ENCODE measurements around the gene GPR152. TPM values are rescaled to one million over a fixed set of nuclear protein-coding genes. Genes with fewer than 3 reads are reported as not detected.
A peak's percentile ranks its signal among the peaks of the same experiment; 100 is the strongest.

The GPR152 gene
- total and polyA plus RNA-seq, 7 experiments from 2014 or later = 1.4 to 1.5 TPM; not detected in 5

DNA sequence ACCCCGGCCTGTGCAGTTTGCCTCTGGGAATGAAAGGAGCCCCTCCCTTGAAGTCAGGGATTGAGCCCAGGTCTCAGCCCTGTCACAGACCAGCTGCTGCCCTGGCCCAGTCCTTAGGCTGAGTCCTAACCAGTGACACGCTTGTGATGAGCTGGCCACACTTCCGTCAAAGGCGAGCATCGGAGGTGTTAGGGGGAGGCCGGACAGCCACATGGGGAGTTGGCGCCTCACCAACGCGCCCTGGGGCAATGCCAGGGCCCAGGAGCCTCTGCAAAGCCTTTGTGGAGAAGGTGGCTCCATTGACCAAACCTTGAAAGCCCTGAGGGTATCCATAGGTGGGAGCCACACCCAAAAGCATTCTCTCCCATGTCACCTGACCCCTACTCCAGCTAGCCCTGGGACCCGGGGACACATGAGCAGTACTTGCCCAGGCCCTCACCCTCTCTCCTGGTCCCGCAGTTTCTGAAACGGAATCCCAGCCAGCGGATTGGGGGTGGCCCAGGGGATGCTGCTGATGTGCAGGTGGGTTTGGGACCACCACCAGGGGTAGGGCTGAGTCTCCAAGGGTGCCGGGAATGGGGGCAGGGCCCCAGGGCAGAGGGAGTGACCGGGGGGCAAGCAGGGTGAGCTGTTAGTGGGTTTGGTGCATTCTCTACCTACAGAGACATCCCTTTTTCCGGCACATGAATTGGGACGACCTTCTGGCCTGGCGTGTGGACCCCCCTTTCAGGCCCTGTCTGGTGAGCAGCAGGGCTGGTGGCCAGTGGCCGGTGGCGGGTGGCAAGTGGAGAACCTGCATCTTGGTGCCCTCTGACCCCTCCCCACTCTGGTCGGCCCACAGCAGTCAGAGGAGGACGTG is 18.8 kb downstream of the GPR152 start:
- Mint-ChIP-seq H3K4me1 (peaks cover 24 to 71% (median 42%) of the 10 kb centered on the region in 7 donors), H3K4me3 (peak overlapping the region in 9 of 10 donors; percentile 39 to 99 (median 47)), H3K27me3 (no peaks in the 10 kb centered on the region), H3K36me3 (peaks cover 0 to 35% (median 7%) of the 10 kb centered on the region in 5 donors), H3K9me3 (no peaks in the 10 kb centered on the region), H3K27ac (peak overlapping the region in 8 of 9 donors; percentile 41 to 88 (median 72))
- Histone ChIP-seq H3K4me1 (ENCODE audit: control insufficient read depth in 2 of 2, insufficient read depth in 2 of 2, low read length in 2 of 2) (peaks cover 39 to 61% of the 10 kb centered on the region in 2 donors), H3K27ac (ENCODE audit: low read depth, low read length) (peak overlapping the region; percentile 85), H3K27me3 (ENCODE audit: control insufficient read depth in 2 of 2, insufficient read depth in 2 of 2, low read length in 2 of 2) (no peaks in the 10 kb centered on the region), H3K36me3 (ENCODE audit: control insufficient read depth in 2 of 3, insufficient read depth in 3 of 3, low read length in 3 of 3) (peaks cover 0 to 59% (median 19%) of the 10 kb centered on the region in 3 experiments), H3K4me3 (ENCODE audit: low read length) (peak overlapping the region; percentile 41), H3K9me3 (ENCODE audit: control insufficient read depth in 2 of 3, low read length in 3 of 3) (no peaks in the 10 kb centered on the region)
- ChIA-PET POLR2A (interaction anchor here (0.8 to 31.8 kb wide), 8 partner anchors 9 to 50 kb away, joined by 3 to 1530 read pairs (median 40); partner anchors contain the start of genes AIP, CARNS1, CORO1B and PPP1CA), CTCF (interaction anchor here (0.6 to 1.2 kb wide), 4 partner anchors 30 to 157 kb away, joined by 3 to 4 read pairs (median 4); partner anchors contain the start of gene TBC1D10C)
- DNase-seq (no peak), ATAC-seq (no peak)
- intact Hi-C loops (cut with micrococcal nuclease) = no loop called here

DNA sequence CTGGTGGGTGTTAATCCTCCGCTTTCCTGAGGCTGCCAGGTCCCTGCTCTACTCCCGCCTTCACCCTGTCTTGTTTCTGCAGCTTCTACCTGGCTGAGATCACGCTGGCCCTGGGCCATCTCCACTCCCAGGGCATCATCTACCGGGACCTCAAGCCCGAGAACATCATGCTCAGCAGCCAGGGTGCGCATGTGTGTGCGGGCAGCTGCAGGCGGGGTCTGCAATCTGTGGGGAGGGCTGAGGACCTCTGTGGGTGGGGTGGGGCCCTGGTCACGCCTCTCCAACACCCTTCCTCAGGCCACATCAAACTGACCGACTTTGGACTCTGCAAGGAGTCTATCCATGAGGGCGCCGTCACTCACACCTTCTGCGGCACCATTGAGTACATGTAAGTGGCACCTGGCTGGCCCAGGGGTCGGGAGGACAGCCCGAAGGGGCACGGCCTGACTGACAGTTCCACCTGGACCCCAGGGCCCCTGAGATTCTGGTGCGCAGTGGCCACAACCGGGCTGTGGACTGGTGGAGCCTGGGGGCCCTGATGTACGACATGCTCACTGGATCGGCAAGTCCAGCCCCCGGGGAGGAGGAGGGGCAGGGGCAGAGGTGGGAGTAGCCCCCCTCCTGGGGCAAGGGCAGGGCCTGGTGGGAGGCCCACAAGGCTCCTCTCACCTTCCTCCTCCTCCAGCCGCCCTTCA is 19.7 kb downstream of the GPR152 start:
- peaks cover 24 to 77% (median 43%) of the 10 kb centered on the region in 7 donors for H3K4me1 Mint-ChIP-seq

DNA sequence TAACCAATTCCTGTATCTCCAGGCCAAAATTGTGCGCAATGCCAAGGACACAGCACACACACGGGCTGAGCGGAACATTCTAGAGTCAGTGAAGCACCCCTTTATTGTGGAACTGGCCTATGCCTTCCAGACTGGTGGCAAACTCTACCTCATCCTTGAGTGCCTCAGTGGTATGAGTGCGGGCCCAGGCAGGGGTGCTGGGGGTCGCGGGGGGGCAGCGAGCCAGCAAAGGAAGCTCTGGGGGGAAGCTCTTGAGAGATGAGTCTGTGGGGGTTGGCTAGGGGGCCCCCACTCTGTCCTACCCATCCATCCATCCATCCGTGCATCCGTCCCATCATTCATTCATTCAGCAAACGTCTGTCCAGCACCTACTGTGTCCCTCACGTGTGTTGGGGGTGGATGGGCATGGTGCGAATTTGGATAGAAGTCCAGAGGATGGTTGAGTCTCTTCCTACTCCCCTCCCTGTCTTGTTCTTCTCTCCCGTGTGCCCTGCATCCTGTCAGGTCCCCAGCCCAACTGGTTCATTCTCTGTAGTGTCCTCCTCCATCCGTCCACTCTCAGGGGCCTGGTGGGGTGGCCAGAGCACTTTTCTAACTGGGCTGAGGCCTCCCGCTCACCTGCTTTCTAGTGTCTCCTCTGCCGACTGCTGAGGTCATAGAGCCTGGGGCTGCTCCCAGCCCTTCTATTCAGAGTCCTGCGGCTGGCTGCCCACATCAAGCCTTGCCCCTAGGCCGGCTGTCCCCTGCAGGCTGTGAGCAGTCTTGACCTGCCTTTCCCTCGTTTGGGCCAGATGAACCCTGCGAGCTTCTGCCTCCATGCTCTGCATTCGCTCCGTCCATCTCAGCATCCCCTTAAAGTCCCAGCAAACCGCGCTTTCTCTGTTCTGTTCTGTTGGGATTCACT is 20.9 kb downstream of the GPR152 start:
- H3K4me1 Mint-ChIP-seq = peaks cover 24 to 80% (median 49%) of the 10 kb centered on the region in 7 donors
- ChIA-PET CTCF (interaction anchor here (0.6 to 1.3 kb wide), 2 partner anchors 27 to 42 kb away, joined by 3 read pairs; no protein-coding TSS in a partner anchor), POLR2A (interaction anchor here (0.6 to 31.8 kb wide), 7 partner anchors 11 to 160 kb away, joined by 3 to 1530 read pairs (median 66); partner anchors contain the start of genes CARNS1, CORO1B, PPP1CA and RAD9A)
- H3K4me3 Mint-ChIP-seq = peak overlapping the region in 9 of 10 donors; percentile 3 to 71 (median 57)
- Histone ChIP-seq H3K27ac (ENCODE audit: low read depth, low read length) (peak overlapping the region; percentile 85), H3K9me3 (ENCODE audit: control insufficient read depth in 2 of 3, low read length in 3 of 3) (no peaks in the 10 kb centered on the region), H3K27me3 (ENCODE audit: control insufficient read depth in 2 of 2, insufficient read depth in 2 of 2, low read length in 2 of 2) (no peaks in the 10 kb centered on the region), H3K36me3 (ENCODE audit: control insufficient read depth in 2 of 3, insufficient read depth in 3 of 3, low read length in 3 of 3) (peaks cover 0 to 56% (median 19%) of the 10 kb centered on the region in 3 experiments), H3K4me1 (ENCODE audit: control insufficient read depth in 2 of 2, insufficient read depth in 2 of 2, low read length in 2 of 2) (peaks cover 44 to 68% of the 10 kb centered on the region in 2 donors), H3K4me3 (ENCODE audit: low read length) (no peak overlapping the region)
- no peaks in the 10 kb centered on the region for H3K27me3 Mint-ChIP-seq
- peaks cover 0 to 20% (median 7%) of the 10 kb centered on the region in 5 donors for H3K36me3 Mint-ChIP-seq
- H3K27ac Mint-ChIP-seq = peak overlapping the region; percentile 54 to 88 (median 77)
- DNase-seq (no peak), ATAC-seq (no peak)
- intact Hi-C loops (cut with micrococcal nuclease) = no loop called here
- no peaks in the 10 kb centered on the region for H3K9me3 Mint-ChIP-seq

More for the DNA sequence above, 19.7 kb downstream of the GPR152 start:
- POLR2A ChIA-PET = interaction anchor here (0.6 to 31.8 kb wide), 8 partner anchors 10 to 53 kb away, joined by 3 to 1530 read pairs (median 40); partner anchors contain the start of genes AIP, CARNS1, CORO1B and PPP1CA
- Mint-ChIP-seq H3K9me3 (no peaks in the 10 kb centered on the region), H3K27me3 (no peaks in the 10 kb centered on the region), H3K27ac (peak overlapping the region in 8 of 9 donors; percentile 54 to 88 (median 74)), H3K4me3 (peak overlapping the region in 5 of 10 donors; percentile 20 to 99 (median 68)), H3K36me3 (peaks cover 0 to 29% (median 7%) of the 10 kb centered on the region in 5 donors)
- Histone ChIP-seq H3K27ac (ENCODE audit: low read depth, low read length) (peak overlapping the region; percentile 85), H3K9me3 (ENCODE audit: control insufficient read depth in 2 of 3, low read length in 3 of 3) (no peaks in the 10 kb centered on the region), H3K4me3 (ENCODE audit: low read length) (no peak overlapping the region), H3K27me3 (ENCODE audit: control insufficient read depth in 2 of 2, insufficient read depth in 2 of 2, low read length in 2 of 2) (no peaks in the 10 kb centered on the region), H3K36me3 (ENCODE audit: control insufficient read depth in 2 of 3, insufficient read depth in 3 of 3, low read length in 3 of 3) (peaks cover 0 to 63% (median 19%) of the 10 kb centered on the region in 3 experiments), H3K4me1 (ENCODE audit: control insufficient read depth in 2 of 2, insufficient read depth in 2 of 2, low read length in 2 of 2) (peaks cover 41 to 61% of the 10 kb centered on the region in 2 donors)
- intact Hi-C loops (cut with micrococcal nuclease) = no loop called here
- CTCF ChIA-PET = interaction anchor here (0.6 to 1.2 kb wide), 3 partner anchors 29 to 78 kb away, joined by 3 to 4 read pairs (median 3); partner anchors contain the start of gene TBC1D10C
- DNase-seq = no peak
- ATAC-seq = no peak

DNA sequence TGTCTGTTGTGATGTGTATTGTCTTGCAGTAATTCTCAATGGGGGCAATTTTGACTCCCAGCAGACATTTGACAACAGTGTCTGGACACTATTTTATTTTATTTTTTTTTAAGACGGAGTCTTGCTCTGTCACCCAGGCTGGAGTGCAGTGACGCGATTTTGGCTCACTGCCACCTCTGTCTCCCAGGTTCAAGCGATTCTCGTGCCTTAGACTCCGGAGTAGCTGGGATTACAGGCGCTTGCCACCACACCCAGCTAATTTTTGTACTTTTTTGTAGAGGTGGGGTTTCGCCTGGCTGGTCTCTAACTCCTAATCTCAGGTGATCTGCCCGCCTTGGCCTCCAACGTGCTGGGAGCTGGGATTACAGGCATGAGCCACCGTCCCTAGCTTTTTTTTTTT is 22.8 kb downstream of the GPR152 start:
- H3K27ac Mint-ChIP-seq = peak overlapping the region in 8 of 9 donors; percentile 45 to 97 (median 82)

DNA sequence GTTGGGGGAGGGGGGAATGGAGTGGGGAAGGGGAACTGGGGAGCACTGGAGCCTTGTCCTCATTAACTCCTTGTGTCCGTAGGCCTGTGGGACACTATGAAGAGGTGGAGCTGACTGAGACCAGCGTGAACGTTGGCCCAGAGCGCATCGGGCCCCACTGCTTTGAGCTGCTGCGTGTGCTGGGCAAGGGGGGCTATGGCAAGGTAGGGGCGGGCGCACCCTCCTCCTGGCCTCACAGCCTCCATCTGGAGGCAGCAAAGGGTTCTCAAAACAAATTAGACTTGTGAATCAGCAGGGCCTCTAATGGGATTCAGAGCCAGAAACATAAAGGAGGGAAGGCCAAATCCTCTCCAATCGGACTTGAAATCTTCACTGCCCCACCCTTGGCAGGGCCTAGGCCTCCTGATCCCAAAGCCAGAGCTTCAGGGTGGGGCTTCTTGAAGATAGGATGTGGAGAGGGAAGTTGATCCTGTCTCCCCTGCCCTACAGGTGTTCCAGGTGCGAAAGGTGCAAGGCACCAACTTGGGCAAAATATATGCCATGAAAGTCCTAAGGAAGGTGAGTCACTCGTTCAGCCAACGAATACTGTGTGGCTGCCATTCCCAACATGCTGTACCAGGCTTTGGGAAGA is 23.4 kb downstream of the GPR152 start:
- ATAC-seq = no peak
- CTCF ChIA-PET = interaction anchor here (0.8 to 1.0 kb wide), 3 partner anchors 15 to 42 kb away, joined by 3 to 5 read pairs (median 3); no protein-coding TSS in a partner anchor
- intact Hi-C loops (cut with micrococcal nuclease) = loop anchor here in 1 of 2 donors (2.0 to 5.0 kb wide), 2 partner anchors 37 to 54 kb away; partner anchors contain the start of genes AIP and RAD9A

More for the DNA sequence above, 22.8 kb downstream of the GPR152 start:
- no peak for ATAC-seq
- peaks cover 0 to 41% (median 11%) of the 10 kb centered on the region in 3 experiments for H3K36me3 ChIP-seq (ENCODE audit: control insufficient read depth in 2 of 3, insufficient read depth in 3 of 3, low read length in 3 of 3)
- Mint-ChIP-seq H3K4me1 (peaks cover 19 to 70% (median 47%) of the 10 kb centered on the region in 7 donors), H3K9me3 (no peaks in the 10 kb centered on the region), H3K4me3 (peak overlapping the region; percentile 66 to 100 (median 98)), H3K36me3 (peaks cover 0 to 13% (median 7%) of the 10 kb centered on the region in 5 donors), H3K27me3 (no peaks in the 10 kb centered on the region)
- ChIA-PET POLR2A (interaction anchor here (0.9 to 31.8 kb wide), 10 partner anchors 7 to 184 kb away, joined by 3 to 1530 read pairs (median 28); partner anchors contain the start of genes AIP, CARNS1, CORO1B and PPP1CA), CTCF (interaction anchor here (1.0 kb wide), 1 partner anchor 41 kb away, joined by 3 read pairs; no protein-coding TSS in a partner anchor)
- H3K9me3 ChIP-seq (ENCODE audit: control insufficient read depth in 2 of 3, low read length in 3 of 3) = no peaks in the 10 kb centered on the region
- no peak for DNase-seq
- H3K27ac ChIP-seq (ENCODE audit: low read depth, low read length) = peak overlapping the region; percentile 97
- peaks cover 33 to 52% of the 10 kb centered on the region in 2 donors for H3K4me1 ChIP-seq (ENCODE audit: control insufficient read depth in 2 of 2, insufficient read depth in 2 of 2, low read length in 2 of 2)
- H3K4me3 ChIP-seq (ENCODE audit: low read length) = no peak overlapping the region
- intact Hi-C loops (cut with micrococcal nuclease) = loop anchor here in 1 of 2 donors (2.0 to 5.0 kb wide), 2 partner anchors 37 to 53 kb away; partner anchors contain the start of genes AIP and RAD9A
- H3K27me3 ChIP-seq (ENCODE audit: control insufficient read depth in 2 of 2, insufficient read depth in 2 of 2, low read length in 2 of 2) = no peaks in the 10 kb centered on the region

More for the DNA sequence above, 23.4 kb downstream of the GPR152 start:
- peak overlapping the region; percentile 82 for H3K4me3 ChIP-seq (ENCODE audit: low read length)
- H3K9me3 ChIP-seq (ENCODE audit: control insufficient read depth in 2 of 3, low read length in 3 of 3) = no peaks in the 10 kb centered on the region
- peaks cover 28 to 47% of the 10 kb centered on the region in 2 donors for H3K4me1 ChIP-seq (ENCODE audit: control insufficient read depth in 2 of 2, insufficient read depth in 2 of 2, low read length in 2 of 2)
- peaks cover 0 to 35% (median 11%) of the 10 kb centered on the region in 3 experiments for H3K36me3 ChIP-seq (ENCODE audit: control insufficient read depth in 2 of 3, insufficient read depth in 3 of 3, low read length in 3 of 3)
- Mint-ChIP-seq H3K4me1 (peaks cover 19 to 68% (median 49%) of the 10 kb centered on the region in 7 donors), H3K36me3 (peaks cover 0 to 13% (median 7%) of the 10 kb centered on the region in 5 donors), H3K9me3 (no peaks in the 10 kb centered on the region), H3K4me3 (peak overlapping the region; percentile 92 to 100 (median 98)), H3K27ac (peak overlapping the region; percentile 94 to 98 (median 96)), H3K27me3 (no peaks in the 10 kb centered on the region)
- peak overlapping the region; percentile 97 for H3K27ac ChIP-seq (ENCODE audit: low read depth, low read length)
- H3K27me3 ChIP-seq (ENCODE audit: control insufficient read depth in 2 of 2, insufficient read depth in 2 of 2, low read length in 2 of 2) = no peaks in the 10 kb centered on the region
- DNase-seq = no peak
- POLR2A ChIA-PET = interaction anchor here (0.9 to 31.8 kb wide), 13 partner anchors 8 to 185 kb away, joined by 3 to 1530 read pairs (median 12); partner anchors contain the start of genes AIP, CARNS1, CORO1B and POLD4
